Suprapubic skin (tissue), 4 donors: Measurements from ENCODE around the gene RRBP1. TPM values are rescaled to one million over a fixed set of nuclear protein-coding genes. Genes with fewer than 3 reads are reported as not detected.

Experiments used
- DNase-seq, 2 donors: peaks; one replicate each; pipeline ENCODE4 v3.0.0-alpha.2; 2019; ENCODE audit warnings: low spot score in 2 of 2
- H3K27ac ChIP-seq: fragments of 200-600 bp; sonication (generic); one replicate; pipeline ENCODE4 v1.5.1; 2019
- H3K27me3 ChIP-seq: fragments of 200-600 bp; sonication (generic); one replicate; pipeline ENCODE4 v1.5.1; 2019
- H3K36me3 ChIP-seq: fragments of 200-600 bp; sonication (generic); one replicate; pipeline ENCODE4 v1.5.1; 2019
- H3K4me1 ChIP-seq: fragments of 200-600 bp; sonication (generic); one replicate; pipeline ENCODE4 v1.5.1; 2019
- H3K4me3 ChIP-seq: fragments of 200-600 bp; sonication (generic); one replicate; pipeline ENCODE4 v1.5.1; 2019; ENCODE audit warnings: mild to moderate bottlenecking
- H3K9me3 ChIP-seq: fragments of 200-600 bp; sonication (generic); one replicate; pipeline ENCODE4 v1.5.1; 2019
- CTCF ChIP-seq, 2 donors: fragments of 200-600 bp in 1 of 2; fragments of 450-650 bp in 1 of 2; sonication (generic) in 1 of 2; IDR thresholded peaks; one replicate each; pipeline ENCODE4 v1.5.1; 2016 to 2019; ENCODE audit warnings: antibody characterized with exemption in 2 of 2, mild to moderate bottlenecking in 1 of 2, moderate library complexity in 1 of 2
- EP300 ChIP-seq: sonication (generic); formaldehyde crosslinking; IDR thresholded peaks from one replicate; pipeline ENCODE4 v1.6.1; 2017; ENCODE audit warnings: antibody characterized with exemption
- POLR2A ChIP-seq, 2 donors: fragments of 450-650 bp; IDR thresholded peaks; one replicate each; pipeline ENCODE4 v1.6.1; 2017; ENCODE audit warnings: antibody characterized with exemption in 2 of 2, mild to moderate bottlenecking in 2 of 2, moderate library complexity in 2 of 2
- POLR2AphosphoS5 ChIP-seq, 3 donors: sonication (generic); formaldehyde crosslinking; IDR thresholded peaks; one replicate each; pipeline ENCODE4 v1.6.1; 2017; ENCODE audit warnings: antibody characterized with exemption in 3 of 3
- WGBS: methylation state at CpG from one replicate; pipeline ENCODE4 v1.1.5; 2018; 5-methylcytosine and 5-hydroxymethylcytosine counted together
- total RNA-seq, 4 donors: library from RNA; depleted of rRNA; stranded (reverse); fragments of >200 nt; gene quantifications; one replicate each; pipeline ENCODE4 v1.1.0, GENCODE V29; 2016

The RRBP1 gene
- total RNA-seq, 4 donors from 2014 or later: 37.5 to 52.3 (median 41.3) TPM

- Histone ChIP-seq H3K36me3 (peaks cover 99% of the 10 kb centered on the region), H3K4me3 (no peak overlapping the region), H3K27me3 (no peaks in the 10 kb centered on the region), H3K4me1 (peaks cover 4% of the 10 kb centered on the region), H3K27ac (no peak overlapping the region), H3K9me3 (no peaks in the 10 kb centered on the region)
- TF ChIP-seq EP300: no peak
- TF ChIP-seq POLR2A (IDR thresholded peaks at IDR 0.05): no peak
- no peak for TF ChIP-seq CTCF (IDR thresholded peaks at IDR 0.05)
- TF ChIP-seq POLR2AphosphoS5 (IDR thresholded peaks at IDR 0.05): no peak
- WGBS: 80% methylated on average over 8 of the region's 11 CpGs
- DNase-seq: peak in 1 of 2 donors; percentile 70
These were observed 59.8 kb downstream of the RRBP1 start for GRCh38 chr20:17622086-17622850.

DNA sequence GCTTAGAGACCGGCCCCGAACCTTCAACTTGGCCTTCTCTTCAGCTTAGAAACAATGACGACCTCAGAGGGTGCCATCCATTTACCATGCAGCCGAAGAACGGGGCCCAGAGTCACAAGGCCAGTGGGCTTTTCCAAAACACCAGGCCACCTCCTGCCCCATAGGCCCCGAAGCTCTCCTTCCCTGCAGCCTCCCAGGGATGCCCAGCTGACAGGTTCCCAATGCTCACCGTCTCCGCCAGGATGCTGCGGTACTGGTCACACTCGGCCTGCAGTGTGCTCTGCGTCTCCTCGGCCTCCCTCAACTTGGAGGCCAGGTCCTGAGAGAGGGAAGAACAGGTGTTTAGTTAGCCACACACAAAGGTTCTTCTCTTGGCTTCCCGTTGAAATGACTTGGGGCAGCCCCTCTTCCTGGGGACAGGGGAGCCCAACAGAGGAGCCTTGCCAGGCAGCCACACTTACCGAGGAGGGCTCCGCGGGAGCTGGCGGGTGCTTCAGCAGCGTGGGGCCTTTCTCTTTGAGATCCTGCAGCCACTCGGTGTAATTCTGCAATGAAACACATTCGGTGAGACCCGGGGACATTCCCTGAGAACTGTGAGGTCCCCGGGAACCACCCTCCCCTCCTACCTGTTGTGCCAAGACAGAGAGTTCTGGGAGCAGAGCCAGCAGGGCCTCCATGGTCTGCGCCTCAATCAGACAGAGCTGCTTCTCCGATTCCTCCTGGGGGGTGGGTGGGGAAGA lies 60.6 kb downstream of the RRBP1 start:
- DNase-seq: peak in 1 of 2 donors; percentile 67
- TF ChIP-seq EP300 (no peak), CTCF (IDR thresholded peaks at IDR 0.05) (no peak), POLR2A (IDR thresholded peaks at IDR 0.05) (no peak), POLR2AphosphoS5 (IDR thresholded peaks at IDR 0.05) (no peak)
- 83% methylated on average over 16 of the region's 24 CpGs for WGBS
- peaks cover 99% of the 10 kb centered on the region for H3K36me3 ChIP-seq
- H3K4me1 ChIP-seq: peaks cover 4% of the 10 kb centered on the region
- no peak overlapping the region for H3K27ac ChIP-seq
- no peaks in the 10 kb centered on the region for H3K9me3 ChIP-seq
- H3K4me3 ChIP-seq: no peak overlapping the region
- no peaks in the 10 kb centered on the region for H3K27me3 ChIP-seq

DNA sequence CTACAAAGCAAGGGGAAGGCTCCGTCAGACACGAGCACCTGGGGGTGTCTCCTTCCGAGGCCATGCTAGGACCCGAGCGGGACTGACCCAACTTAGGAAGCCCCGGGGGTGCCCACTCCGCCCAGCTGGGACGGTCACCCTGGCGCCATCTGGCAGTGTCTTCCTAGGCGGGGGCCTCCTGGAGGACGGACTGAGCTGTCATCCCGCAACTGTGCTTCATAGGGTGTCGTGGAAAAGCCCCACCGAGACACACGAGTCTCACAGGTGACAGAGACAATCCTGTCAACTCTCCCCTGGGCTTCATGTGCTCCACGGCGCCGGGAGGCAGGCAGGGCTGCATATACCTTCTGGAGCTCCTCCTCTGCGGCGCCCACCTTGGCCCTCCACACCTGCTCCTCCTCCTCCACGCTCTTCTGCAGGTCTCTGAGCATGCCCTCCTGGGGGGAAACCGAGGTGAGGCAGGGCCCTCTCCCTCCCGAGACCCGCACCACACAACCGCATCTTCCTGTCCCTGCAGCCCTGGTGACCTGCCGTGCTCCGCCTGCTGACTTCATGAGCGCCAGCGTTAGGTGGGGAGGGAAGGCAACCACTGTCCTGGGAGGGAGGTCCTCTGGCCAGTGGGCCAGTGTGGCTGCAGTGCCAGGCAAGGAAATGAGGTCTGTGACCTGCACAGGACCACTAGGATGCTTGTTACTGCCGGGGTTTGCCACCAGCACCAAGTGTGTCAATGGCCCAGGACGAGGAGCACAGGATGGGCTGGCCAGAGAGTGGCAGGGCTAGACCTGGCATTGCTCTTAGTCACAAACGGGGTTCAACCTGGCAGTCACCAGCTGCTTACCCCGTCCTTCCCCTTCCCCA lies 61.4 kb downstream of the RRBP1 start:
- TF ChIP-seq EP300 (no peak), POLR2AphosphoS5 (IDR thresholded peaks at IDR 0.05) (no peak), CTCF (IDR thresholded peaks at IDR 0.05) (no peak), POLR2A (IDR thresholded peaks at IDR 0.05) (no peak)
- peak in 1 of 2 donors; percentile 74 for DNase-seq
- Histone ChIP-seq H3K27ac (no peak overlapping the region), H3K4me1 (peaks cover 8% of the 10 kb centered on the region), H3K36me3 (peaks cover 98% of the 10 kb centered on the region), H3K27me3 (no peaks in the 10 kb centered on the region), H3K4me3 (no peak overlapping the region), H3K9me3 (no peaks in the 10 kb centered on the region)
- 88% methylated on average over 30 of the region's 33 CpGs for WGBS

DNA sequence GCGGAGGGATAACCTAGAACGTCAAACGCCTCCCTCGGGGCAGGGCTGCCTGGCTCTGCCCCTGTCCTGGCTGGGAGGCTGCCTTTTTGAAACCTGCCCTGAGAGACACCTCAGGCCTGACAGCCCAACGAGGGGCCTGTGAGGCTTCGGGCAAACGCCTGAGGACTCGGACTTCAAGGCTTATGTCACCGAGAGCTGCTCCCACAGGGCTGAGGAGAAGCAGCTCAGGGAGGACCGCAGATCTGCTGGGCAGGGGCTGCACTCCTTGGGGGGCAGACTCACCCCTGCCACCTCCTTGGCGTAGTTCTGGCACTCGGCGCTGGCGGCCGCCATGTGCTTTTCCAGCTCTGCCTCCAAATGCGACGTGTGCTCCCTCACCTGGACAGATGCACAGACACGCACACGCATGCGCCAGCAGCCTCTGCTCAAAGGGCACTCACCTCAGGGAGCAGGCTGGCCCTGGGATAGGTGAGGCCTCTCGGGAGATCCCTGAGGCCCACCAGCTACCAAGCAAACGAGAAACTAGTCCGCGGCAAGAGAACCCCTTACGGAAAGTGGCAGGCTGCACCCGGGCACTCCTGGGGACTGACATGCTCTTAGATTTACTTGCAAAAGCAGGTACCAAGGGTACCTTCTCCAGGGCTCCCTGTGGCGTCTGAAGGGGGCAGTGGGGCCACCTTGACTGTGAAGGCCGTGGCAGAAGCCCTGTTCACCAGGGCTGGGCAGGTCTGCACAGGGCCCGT lies 62.5 kb downstream of the RRBP1 start:
- Histone ChIP-seq H3K27me3 (no peaks in the 10 kb centered on the region), H3K4me3 (no peak overlapping the region), H3K36me3 (peaks cover 93% of the 10 kb centered on the region), H3K27ac (no peak overlapping the region), H3K4me1 (peaks cover 17% of the 10 kb centered on the region), H3K9me3 (no peaks in the 10 kb centered on the region)
- peak in 1 of 2 donors; percentile 61 for DNase-seq
- 79% methylated on average over 16 of the region's 29 CpGs for WGBS
- no peak for TF ChIP-seq POLR2A (IDR thresholded peaks at IDR 0.05)
- no peak for TF ChIP-seq CTCF (IDR thresholded peaks at IDR 0.05)
- no peak for TF ChIP-seq POLR2AphosphoS5 (IDR thresholded peaks at IDR 0.05)
- TF ChIP-seq EP300: no peak
